Esophagus mucosa (tissue), 1 donor: ENCODE measurements around the gene DGLUCY. TPM values are rescaled to one million over a fixed set of nuclear protein-coding genes. Genes with fewer than 3 reads are reported as not detected.
"Not testable (repeated sequence)": the region's sequence is repeated elsewhere in the genome, so short reads cannot be mapped to it uniquely, and the experiment has no call there.

Experiments used
- ATAC-seq: fragments of 200-7000 bp; cut with Tn5 transposase; one replicate; pipeline ENCODE4 v1.9.1; 2020
- total RNA-seq: library from RNA; stranded (reverse); gene quantifications from one replicate; pipeline ENCODE4 v1.2.4, GENCODE V29; 2023
- donor health status: DM: yes; HTN: yes; CAD: no.

DGLUCY gene
- total RNA-seq, 1 donor from 2014 or later, result 21.8 TPM

DNA sequence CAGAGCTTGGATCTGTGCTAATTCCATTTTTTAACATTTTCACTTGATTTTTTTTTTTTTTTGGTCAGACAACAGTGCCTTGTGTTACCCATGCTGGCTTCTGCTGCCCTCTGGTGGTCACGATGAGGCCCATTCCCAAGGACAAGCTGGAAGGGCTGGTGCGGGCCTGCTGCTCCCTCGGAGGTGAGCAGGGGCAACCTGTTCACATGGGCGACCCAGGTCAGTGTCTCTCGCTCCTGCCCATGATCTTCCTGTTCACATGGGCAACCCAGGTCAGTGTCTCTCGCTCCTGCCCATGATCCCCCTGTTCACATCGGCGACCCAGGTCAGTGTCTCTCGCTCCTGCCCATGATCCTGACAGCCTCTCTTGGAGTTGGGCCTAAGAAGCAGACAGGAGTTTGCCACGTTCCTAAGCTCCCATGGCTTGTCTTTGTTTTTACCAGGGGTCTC is 59.4 kb downstream of the DGLUCY start:
- ATAC-seq, result peak; percentile 74

DNA sequence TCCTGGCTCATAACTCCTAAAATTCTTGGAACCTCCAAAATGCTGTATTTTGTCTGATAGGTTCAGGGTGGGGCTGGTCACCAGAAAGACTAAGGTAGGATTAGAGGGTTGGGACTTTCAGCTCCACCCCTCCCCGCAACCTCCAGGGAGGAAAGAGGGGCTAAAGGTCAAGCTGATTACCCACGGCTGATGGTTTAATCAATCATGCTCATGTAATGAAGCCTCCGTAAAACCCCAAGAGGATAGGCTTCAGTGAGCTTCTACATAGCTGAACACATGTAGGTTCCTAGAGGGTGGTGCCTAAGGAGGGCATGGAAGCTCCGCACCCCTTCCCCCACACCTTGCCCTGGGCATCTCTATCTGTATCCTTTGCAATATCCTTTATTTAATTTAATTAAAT is 60.0 kb downstream of the DGLUCY start:
- ATAC-seq, result no peak

DNA sequence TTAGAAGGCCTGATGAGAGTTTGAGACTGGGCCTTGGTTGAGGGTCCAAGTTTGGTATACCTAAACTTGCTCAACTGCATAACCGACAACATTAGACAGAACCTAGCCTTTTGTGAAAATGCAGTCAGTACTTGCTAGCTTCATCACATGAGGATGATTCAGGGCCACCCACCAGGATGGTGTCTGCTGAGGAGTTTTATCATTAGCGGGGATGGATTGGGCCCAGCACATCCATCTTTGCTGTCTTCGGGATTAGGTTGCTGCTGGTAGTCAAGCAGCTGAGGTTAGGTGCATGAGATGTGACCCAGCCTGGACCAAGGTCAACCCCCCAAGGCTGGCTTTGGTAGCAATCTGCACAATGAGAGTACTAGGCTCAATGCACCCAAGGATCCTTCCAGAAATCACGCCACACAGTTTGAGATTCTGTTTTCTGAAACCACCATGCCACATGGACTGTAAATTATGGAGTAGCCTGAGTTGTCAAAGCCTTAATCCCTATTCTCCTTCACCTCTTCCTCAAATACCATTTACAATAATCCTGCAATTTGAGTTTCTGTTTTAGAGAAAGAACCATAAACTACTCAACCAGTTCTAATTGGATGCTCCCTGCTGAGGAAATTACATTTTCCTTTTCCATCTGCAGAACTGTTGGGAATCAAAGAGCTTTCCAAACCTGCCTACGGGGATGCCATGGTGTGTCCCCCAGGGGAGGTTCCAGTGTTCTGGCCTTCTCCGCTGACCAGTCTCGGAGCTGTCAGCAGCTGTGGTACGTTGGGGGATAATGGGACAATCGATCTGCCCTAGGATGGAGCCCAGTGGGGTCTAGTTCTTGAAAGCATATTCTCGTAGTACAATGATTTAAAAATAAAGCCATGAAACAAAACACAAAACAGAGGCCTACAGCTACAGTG is 61.7 kb downstream of the DGLUCY start:
- ATAC-seq, result no peak

DNA sequence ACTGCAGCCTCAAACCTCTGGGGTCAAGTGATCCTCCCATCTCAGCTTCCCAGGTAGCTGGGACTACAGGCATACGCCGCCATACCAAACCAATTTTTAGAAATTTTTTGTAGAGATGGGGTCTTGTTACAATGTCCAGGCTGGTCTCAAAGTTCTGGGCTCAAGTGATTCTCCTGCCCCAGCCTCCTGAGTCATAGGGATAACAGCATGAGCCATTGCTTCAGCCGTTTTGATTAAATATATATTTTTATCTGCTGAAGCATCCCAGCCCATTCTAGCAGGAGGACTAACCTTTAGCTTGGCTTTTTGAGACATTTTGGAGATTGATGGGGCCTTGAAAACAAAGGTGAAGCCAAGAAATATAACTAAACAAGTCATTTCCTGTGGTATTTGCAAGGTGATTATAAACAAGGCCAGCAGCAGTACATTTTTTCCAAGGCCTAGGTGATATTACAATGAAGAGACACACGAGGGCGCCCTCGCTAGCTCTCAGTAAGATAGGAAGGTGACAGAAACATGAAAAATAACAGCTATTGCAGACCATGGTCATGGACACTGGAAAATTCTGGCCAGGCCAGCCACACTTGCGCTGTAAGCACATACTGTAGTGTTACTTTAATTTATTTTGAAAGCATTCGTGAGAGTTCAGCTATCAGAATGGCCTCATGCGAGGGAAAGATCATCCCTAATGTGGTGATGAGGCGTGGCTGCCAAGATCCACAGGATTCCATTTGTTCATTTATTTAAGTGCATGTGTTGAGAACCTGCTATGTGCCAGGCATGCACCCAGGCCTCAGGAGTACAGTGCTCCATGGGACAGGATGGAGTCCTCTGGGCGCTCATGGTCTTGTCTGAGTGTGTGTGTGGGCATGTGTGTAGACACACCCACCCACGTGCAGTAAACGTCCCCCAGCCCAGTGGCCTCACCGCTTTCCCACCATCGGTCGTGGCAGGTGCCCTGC is 63.5 kb downstream of the DGLUCY start:
- ATAC-seq, result peak; percentile 77

DNA sequence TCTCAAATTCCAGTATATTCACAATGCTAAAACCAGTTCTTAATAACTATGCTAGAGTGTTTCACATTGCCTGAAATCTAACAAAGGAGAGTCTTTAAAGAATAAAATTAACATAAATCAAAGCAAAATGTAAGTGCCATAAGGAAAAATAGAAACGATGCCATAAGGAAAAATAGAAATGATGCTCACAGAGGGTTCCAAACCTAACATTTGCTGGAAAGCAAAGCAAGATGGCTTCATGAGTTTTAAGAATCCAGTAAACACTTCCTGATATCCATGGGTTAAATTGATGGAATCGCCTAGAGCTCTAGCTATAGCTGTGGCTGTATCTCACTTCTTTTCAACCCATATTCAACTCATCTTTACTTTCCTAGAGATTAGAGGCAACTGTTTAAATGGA is 66.7 kb downstream of the DGLUCY start:
- ATAC-seq, result no peak

DNA sequence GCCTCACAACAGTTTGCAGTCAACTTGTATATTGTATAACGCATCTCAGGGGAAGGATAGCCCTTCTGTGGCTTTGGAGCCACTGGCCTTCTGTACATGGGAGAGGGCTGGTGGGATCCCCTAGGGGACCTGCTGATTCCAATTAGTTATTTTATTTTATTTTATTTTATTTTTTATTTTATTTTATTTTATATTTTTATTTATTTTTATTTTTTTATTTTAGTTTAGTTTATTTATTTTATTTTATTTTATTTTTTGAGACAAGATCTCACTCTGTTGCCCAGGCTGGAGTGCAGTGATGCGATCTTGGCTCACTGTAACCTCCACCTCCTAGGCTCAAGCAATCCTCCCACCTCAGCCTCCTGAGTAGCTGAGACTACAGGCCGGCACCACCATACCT is 68.9 kb downstream of the DGLUCY start:
- not testable (repeated sequence) for ATAC-seq

DNA sequence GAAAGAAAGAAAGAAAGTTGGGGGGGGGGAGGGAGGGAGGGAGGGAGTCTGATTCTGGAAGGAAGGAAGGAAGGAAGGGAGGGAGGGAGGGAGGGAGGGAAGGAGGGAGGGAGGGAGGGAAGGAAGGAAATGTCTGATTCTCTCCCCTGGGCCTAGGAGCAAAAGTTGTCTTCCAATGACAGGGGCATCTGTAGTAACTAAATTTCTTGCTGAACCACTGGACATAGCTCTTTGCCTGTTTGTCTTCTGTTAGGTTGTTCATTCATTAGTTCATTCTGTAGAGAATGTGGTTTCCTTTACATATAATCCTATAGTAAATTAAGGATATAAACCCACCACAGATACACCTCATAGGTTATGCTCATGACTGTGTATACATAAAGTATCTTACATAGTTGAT is 70.7 kb downstream of the DGLUCY start:
- no peak for ATAC-seq

DNA sequence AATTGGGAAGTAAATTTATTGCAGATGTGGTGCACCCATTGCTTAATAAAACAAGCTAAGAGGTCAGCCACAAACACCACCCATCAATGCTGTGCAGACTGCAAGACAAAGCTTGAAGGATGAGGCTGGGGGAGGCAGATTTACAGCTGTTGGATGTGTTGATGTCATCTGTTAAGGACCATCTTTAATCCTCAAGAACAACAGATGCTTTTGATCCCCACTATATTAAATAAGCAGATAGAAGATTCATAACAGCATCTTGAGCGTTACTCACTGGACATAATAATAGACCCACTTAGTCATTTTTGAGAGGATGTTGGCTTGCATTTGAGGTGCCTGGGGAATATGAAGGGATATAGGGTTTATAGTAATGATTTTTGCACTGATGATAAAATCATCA is 71.8 kb downstream of the DGLUCY start:
- ATAC-seq, result no peak

DNA sequence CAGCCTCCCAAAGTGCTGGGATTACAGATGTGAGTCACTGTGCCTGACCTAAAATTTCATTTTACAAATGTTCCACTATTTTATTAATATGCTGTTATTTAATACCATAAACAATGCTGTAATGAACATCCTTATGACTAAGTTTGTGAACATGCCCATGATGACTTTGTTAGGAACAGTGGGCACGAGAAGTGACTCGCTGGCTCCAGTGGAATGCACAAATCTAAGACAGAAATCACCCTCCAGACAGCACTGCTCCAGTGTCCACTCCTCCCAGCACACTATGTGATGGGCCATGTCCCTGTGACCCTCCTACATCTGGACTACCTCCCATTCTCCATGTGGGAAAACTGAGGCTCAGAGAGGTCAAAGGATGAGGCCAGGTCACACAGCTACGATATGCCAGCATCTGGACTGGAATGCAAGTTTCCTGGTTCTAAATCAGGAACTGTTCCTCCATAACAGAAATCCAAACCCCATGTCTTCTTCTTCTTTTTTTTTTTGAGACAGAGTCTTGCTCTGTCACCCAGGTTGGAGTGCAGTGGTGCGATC is 72.7 kb downstream of the DGLUCY start:
- no peak for ATAC-seq

DNA sequence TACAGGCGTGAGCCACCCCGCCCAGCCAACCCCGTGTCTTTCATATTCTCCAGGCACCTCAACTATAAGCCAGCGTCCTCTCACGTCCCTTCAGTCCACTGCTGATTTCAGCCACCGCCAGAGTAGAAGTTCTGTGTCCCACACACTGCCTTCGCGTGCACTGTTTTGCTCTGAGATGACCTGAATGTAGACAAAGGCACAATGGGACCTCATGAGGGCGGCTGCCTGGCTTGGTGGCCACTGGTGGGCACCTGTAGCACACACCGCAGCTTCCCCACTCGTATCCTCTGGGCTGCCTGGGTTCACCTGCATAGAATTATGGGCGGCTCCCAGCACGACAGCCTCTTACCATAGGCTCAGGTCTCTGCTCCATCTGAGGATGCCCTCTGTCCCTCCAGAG is 73.4 kb downstream of the DGLUCY start:
- no peak for ATAC-seq

DNA sequence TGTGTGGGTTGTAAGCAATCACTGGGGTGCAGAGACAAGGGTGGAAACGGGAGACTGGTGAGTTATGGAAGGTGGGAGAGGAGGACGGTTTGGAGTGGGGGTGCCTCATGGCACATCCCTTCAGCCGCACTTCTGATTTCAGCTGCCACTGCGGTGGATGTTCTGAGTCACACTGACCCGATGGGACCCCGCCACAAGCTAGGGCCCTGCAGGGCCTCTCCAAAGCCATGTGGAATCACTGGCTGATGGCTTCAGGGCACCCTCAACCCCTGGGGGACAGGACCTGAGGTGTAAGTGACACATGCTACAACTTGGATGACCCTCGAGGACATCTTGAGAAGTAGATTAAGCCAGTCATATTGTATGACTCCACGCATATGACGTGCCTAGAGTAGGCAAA is 77.0 kb downstream of the DGLUCY start:
- no peak for ATAC-seq

DNA sequence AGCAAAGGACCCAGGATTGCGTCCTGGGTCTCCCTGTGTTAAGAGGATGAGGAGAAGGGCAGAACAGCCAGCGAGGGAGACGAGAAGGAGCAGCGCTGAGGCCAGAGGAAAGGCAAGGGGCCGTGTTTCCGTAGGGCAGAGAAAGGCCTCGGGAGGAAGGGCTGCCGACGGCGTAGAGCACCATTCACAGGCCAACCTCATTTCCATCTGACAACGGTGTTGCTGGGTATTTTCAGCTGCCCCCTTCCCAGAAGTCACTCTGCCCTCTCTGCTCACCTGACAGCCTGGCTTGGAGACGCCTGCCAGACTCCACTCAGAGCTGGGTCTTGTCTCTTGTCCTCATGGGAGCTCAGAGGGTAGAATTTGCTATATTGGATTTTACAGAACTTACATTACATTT is 79.2 kb downstream of the DGLUCY start:
- ATAC-seq, result no peak

DNA sequence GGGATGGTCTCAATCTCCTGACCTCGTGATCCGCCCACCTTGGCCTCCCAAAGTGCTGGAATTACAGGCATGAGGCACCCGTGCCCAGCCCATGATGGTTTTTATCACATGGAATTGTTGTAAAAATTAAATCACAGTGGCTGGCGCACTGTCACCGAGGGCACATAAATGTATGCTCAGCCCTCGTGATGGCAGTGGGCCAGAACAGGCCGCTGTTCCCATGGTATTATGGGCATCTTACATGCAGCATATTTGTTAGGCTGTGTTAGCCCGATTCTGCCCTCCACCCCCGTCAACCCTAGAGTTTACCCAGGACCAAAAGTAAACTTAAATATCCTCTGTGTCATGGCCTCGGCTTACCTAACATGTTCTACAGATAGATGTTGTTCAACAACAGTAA is 82.0 kb downstream of the DGLUCY start:
- ATAC-seq, result no peak

DNA sequence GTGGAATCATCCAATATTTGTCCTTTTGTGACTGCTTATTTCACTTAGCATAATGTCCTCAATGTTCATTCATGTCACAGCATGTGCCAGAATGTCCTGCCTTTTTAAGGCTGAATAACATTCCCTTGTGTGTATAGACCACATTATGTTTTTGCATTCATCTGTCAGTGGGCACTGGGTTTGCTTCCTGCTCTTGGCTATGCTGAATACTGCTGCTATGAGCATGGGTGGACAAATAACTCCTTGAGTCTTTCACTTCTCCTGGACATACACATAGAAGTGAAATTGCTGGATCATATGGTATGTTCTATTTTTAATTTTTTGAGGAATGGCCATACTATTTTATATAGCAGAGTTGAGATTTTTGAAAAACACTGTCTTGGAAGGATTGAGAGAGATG is 83.8 kb downstream of the DGLUCY start:
- ATAC-seq, result no peak

DNA sequence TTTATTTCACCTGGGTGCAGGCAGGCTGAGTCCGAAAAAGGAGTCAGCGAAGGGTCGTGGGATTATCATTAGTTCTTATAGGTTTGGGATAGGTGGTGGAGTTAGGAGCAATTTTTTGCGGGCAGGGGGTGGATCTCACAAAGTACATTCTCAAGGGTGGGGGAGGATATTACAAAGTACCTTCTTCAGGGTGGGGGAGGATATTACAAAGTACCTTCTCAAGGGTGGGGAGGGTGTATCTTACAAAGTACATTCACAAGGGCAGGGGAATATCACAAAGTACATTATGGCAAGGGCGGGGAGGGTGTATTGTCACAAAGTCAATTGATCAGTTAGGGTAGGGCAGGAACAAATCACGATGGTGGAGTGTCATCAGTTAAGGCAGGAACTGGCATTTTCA is 86.9 kb downstream of the DGLUCY start:
- ATAC-seq, result not testable (repeated sequence)

DNA sequence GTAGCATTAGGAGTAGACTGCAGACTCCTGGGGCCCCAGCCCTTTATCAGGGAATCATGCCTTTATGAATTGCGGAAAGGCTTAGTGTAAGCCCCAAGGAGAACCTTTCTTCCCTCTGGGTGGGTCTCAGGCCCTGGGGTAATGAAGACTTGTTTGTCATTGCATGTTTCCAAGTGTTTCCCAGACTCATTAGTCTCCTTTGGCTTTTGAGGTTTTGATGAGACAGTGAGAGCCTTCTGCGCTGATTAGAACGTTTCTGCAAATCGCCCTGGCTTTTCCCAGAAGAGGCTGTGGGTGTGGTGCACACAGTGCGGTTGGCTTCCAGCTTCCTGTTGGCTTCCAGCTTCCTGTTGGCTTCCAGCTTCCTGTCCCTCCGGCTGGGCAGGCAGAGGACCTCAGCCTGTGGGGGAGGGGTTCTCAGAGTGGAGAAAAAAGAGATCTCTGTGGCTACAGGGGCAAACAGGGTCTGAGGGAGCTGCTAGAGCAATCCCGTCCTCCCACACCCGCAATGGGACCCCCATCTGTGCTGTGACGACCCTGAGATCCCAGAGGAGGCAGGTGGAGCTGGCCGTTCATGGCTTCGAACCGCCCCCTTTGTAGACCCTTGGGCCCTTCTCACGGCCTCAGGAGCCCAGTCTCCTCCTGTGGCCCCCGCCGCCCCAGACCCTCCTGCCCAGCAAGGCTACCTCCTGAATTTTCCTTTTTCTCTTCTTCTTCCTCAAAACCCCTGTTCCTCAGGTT is 88.5 kb downstream of the DGLUCY start:
- ATAC-seq, result peak; percentile 72

DNA sequence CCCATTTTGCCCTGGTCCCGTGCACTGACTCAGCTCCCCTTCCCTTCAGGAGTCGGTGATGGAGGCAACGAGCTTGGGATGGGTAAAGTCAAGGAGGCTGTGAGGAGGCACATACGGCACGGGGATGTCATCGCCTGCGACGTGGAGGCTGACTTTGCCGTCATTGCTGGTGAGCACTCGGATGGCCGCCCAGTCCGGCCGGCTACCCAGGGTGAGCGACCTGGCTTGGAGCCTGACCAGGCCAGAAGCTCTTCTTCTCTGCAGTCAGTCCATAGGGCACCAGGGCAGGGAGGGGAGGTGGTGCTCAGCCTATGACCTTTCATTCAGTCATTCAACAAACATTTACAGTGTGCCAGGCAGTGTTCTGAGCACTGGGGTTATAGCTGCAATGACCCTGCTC is 90.8 kb downstream of the DGLUCY start:
- no peak for ATAC-seq

DNA sequence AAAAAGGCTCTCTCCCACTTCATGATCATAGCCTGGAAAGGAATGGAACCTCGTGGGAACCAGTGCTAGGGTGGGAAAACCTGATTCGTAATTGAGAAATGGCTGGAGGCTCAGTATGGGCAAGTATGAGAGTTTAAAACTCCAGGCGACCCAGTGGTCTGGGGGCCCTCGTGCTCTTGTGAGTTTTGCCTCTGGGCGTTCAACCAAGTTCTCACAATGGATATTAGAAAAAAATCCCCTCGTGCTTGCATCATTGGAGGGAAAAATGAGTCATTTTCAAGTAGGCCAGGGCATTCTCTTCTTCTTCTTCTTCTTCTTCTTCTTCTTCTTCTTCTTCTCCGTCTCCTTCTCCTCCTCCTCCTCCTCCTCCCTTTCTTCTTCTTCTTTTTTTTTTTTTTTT is 91.6 kb downstream of the DGLUCY start:
- no peak for ATAC-seq

DNA sequence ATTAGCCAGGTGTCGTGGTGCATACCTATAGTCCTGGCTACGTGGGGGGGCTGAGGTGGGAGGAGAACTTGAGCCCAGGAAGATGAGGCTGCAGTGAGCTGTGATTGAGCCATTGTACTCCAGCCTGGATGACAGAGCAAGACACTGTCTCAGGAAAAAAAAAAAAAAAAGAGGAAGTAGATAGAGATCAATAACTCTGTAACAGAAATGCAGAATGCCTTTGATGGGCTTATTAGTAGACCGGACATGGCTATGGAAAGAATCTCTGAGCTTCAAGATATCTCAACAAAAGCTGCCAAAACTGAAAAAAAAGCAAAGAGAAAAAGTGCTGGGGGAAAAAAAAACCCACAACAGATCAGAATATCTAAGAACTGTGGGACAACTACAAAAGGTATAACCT is 93.1 kb downstream of the DGLUCY start:
- no peak for ATAC-seq

DNA sequence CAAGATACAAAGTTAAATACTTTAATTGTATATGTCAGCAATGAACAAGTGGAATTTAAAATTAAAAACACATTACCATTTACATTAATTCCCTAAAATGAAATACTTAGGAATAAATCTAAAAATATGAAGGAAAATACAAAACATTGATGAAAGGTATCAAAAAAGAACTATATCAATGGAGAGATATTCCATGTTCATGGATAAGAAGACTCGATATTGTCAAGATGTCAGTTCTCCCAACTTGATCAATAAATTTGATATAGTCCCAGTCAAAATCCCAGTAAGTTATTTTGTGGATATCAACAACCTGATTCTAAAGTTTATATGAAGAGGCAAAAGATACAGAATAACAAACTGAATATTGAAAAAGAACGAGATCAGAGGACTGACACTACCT is 97.1 kb downstream of the DGLUCY start:
- no peak for ATAC-seq

DNA sequence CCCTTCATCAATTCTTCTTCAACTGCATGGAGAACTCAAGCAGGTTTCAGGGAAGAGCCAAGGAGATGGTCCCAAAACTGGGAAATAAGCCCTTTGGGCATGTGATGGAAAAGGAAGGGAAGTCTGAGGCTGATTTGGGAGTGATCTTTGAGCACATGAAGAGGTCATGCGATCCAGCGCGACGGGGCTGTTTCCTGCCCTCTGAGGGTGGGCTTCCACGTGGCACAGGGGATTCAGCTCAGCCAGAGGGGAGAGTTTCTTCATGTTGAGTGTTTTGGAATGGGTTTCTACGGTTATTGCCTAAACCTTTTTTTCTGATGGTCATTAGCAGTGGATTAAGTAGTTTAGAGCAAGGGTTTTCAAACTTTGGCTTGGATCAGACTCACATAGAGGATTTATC is 100.4 kb downstream of the DGLUCY start:
- ATAC-seq, result no peak

DNA sequence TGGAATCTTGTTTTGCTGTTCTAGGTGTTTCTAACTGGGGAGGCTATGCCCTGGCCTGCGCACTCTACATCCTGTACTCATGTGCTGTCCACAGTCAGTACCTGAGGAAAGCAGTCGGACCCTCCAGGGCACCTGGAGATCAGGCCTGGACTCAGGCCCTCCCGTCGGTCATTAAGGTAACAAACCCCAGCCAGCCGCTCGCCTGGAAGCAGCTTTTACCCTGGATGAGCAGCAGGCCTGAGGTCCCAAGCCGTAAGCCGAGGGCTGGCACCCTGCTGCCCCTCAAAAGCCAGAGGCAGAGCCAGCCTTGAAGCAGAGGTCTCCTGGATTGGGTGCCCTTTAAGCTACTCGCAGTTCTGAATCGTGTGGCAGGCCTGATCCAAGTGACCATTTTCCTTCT is 101.5 kb downstream of the DGLUCY start:
- no peak for ATAC-seq
